Fibroblast of skin of abdomen (primary cell): ENCODE data around the gene ADH1B. TPM values are rescaled to one million over a fixed set of nuclear protein-coding genes. Genes with fewer than 3 reads are reported as not detected.
"Not testable (repeated sequence)": the region's sequence is repeated elsewhere in the genome, so short reads cannot be mapped to it uniquely, and the experiment has no call there.

Experiments
- DNase-seq: peaks from one replicate; pipeline ENCODE4 v3.0.0-alpha.2; 2013
- polyA plus RNA-seq, 2 experiments: library from polyadenylated mRNA; unstranded; fragments of 120-200 nt; gene quantifications; one replicate each; pipeline ENCODE4 v1.2.1, GENCODE V29; 2013; ENCODE audit not compliant: insufficient read length in 2 of 2

ADH1B gene
- polyA plus RNA-seq (2013, experiment 1 of 2; ENCODE audit: insufficient read length): 0.24 TPM
- polyA plus RNA-seq (2013, experiment 2 of 2; ENCODE audit: insufficient read length): 0.30 TPM

- no peak for DNase-seq
Observed at GRCh38 chr4:99321241-99322191, at the start of gene ADH1B. Gene ADH1B (minus strand): TSS chr4:99321401. CDS start chr4:99321331, 70 bp downstream.

- not testable (repeated sequence) for DNase-seq
Observed at GRCh38 chr4:99367817-99368216, 46.6 kb upstream of the ADH1B start.

GRCh38 chr4:99366491-99366890 is 45.3 kb upstream of the ADH1B start:
- no peak for DNase-seq

- DNase-seq: no peak
Observed at GRCh38 chr4:99362768-99363167, 41.6 kb upstream of the ADH1B start.

- DNase-seq: no peak
Observed at GRCh38 chr4:99361899-99362275, 40.7 kb upstream of the ADH1B start.

- DNase-seq: no peak
Observed at GRCh38 chr4:99361268-99361898, 40.2 kb upstream of the ADH1B start.

- DNase-seq: no peak
Observed at GRCh38 chr4:99359480-99360204, 38.4 kb upstream of the ADH1B start.

- DNase-seq: no peak
Observed at GRCh38 chr4:99357948-99358347, 36.7 kb upstream of the ADH1B start.

- DNase-seq: no peak
Observed at GRCh38 chr4:99356992-99357391, 35.8 kb upstream of the ADH1B start.

GRCh38 chr4:99356149-99356548 is 34.9 kb upstream of the ADH1B start:
- not testable (repeated sequence) for DNase-seq

GRCh38 chr4:99352602-99353537 is 31.7 kb upstream of the ADH1B start, which contains the start of gene ADH1C:
Gene ADH1C (minus strand): TSS chr4:99352746. CDS start chr4:99352675, 71 bp downstream.
- DNase-seq: no peak

- no peak for DNase-seq
Observed at GRCh38 chr4:99351487-99351886, 30.3 kb upstream of the ADH1B start.

- no peak for DNase-seq
Observed at GRCh38 chr4:99349338-99349737, 28.1 kb upstream of the ADH1B start.

GRCh38 chr4:99342624-99343023 is 21.4 kb upstream of the ADH1B start:
- not testable (repeated sequence) for DNase-seq

- no peak for DNase-seq
Observed at GRCh38 chr4:99341426-99341825, 20.2 kb upstream of the ADH1B start.

GRCh38 chr4:99339172-99339571 is 18.0 kb upstream of the ADH1B start:
- no peak for DNase-seq

- no peak for DNase-seq
Observed at GRCh38 chr4:99336553-99336952, 15.4 kb upstream of the ADH1B start.

GRCh38 chr4:99334880-99335279 is 13.7 kb upstream of the ADH1B start:
- DNase-seq: no peak

- DNase-seq: no peak
Observed at GRCh38 chr4:99330648-99331047, 9.4 kb upstream of the ADH1B start.

- DNase-seq: no peak
Observed at GRCh38 chr4:99329876-99330275, 8.7 kb upstream of the ADH1B start.

- DNase-seq: peak; percentile 50
Observed at GRCh38 chr4:99324979-99325378, 3.8 kb upstream of the ADH1B start.

GRCh38 chr4:99324361-99324760 is 3.2 kb upstream of the ADH1B start:
- DNase-seq: no peak
